ENCODE data around the gene KIF25.

KIF25 gene

GRCh38 chr6:167997642-167998041 lies at the start of gene KIF25:
Gene KIF25, plus strand, starts transcription at chr6:167997671. Its CDS starts 31,915 bp downstream, at chr6:168029586.
- no peak for DNase-seq (ENCODE audit: low read depth)

GRCh38 chr6:167947716-167948115 lies 49.8 kb upstream of the KIF25 start:
- no peak for DNase-seq (ENCODE audit: low read depth)

- no peak for DNase-seq (ENCODE audit: low read depth)
Measured at GRCh38 chr6:167948716-167949115, 48.8 kb upstream of the KIF25 start.

- DNase-seq (ENCODE audit: low read depth) = no peak
Measured at GRCh38 chr6:167949121-167949684, 48.3 kb upstream of the KIF25 start.

GRCh38 chr6:167951781-167952511 lies 45.5 kb upstream of the KIF25 start:
- no peak for DNase-seq (ENCODE audit: low read depth)

- DNase-seq (ENCODE audit: low read depth) = no peak
Measured at GRCh38 chr6:167952512-167952859, 45.0 kb upstream of the KIF25 start.

- no peak for DNase-seq (ENCODE audit: low read depth)
Measured at GRCh38 chr6:167953551-167953950, 43.9 kb upstream of the KIF25 start.

- no peak for DNase-seq (ENCODE audit: low read depth)
Measured at GRCh38 chr6:167954151-167954550, 43.3 kb upstream of the KIF25 start.

GRCh38 chr6:167956491-167956890 lies 41.0 kb upstream of the KIF25 start:
- DNase-seq (ENCODE audit: low read depth) = no peak

GRCh38 chr6:167956983-167957492 lies 40.4 kb upstream of the KIF25 start:
- DNase-seq (ENCODE audit: low read depth) = no peak

GRCh38 chr6:167957626-167958025 lies 39.8 kb upstream of the KIF25 start:
- DNase-seq (ENCODE audit: low read depth) = no peak

GRCh38 chr6:167960579-167960978 lies 36.9 kb upstream of the KIF25 start:
- no peak for DNase-seq (ENCODE audit: low read depth)

- DNase-seq (ENCODE audit: low read depth) = no peak
Measured at GRCh38 chr6:167962711-167963110, 34.8 kb upstream of the KIF25 start.

- no peak for DNase-seq (ENCODE audit: low read depth)
Measured at GRCh38 chr6:167963589-167964057, 33.8 kb upstream of the KIF25 start.

GRCh38 chr6:167965592-167966539 lies 31.6 kb upstream of the KIF25 start:
- no peak for DNase-seq (ENCODE audit: low read depth)

- no peak for DNase-seq (ENCODE audit: low read depth)
Measured at GRCh38 chr6:167966540-167966905, 30.9 kb upstream of the KIF25 start.

- DNase-seq (ENCODE audit: low read depth) = no peak
Measured at GRCh38 chr6:167968091-167968490, 29.4 kb upstream of the KIF25 start.

GRCh38 chr6:167970230-167970629 lies 27.2 kb upstream of the KIF25 start:
- DNase-seq (ENCODE audit: low read depth) = no peak

- DNase-seq (ENCODE audit: low read depth) = no peak
Measured at GRCh38 chr6:167972193-167972592, 25.3 kb upstream of the KIF25 start.

- no peak for DNase-seq (ENCODE audit: low read depth)
Measured at GRCh38 chr6:167973148-167973885, 24.2 kb upstream of the KIF25 start.

- no peak for DNase-seq (ENCODE audit: low read depth)
Measured at GRCh38 chr6:167974640-167975344, 22.7 kb upstream of the KIF25 start.

Measured in GM04504 (cell line).